Erythroblast (primary cell): ENCODE measurements around the gene TTC7B.

Experiments used
- GATA1 ChIP-seq: IDR thresholded peaks from 2 replicates; pipeline ENCODE4 v1.6.1; 2011; ENCODE audit warnings: low read depth, mild to moderate bottlenecking, control low read depth, low read length, moderate library complexity
- POLR2A ChIP-seq: IDR thresholded peaks from 2 replicates; pipeline ENCODE4 v1.6.1; 2011; ENCODE audit warnings: mild to moderate bottlenecking, low read length

- TF ChIP-seq POLR2A (no peak), GATA1 (no peak)
Observed at GRCh38 chr14:90587252-90587910, 228.8 kb downstream of the TTC7B start.
